BLaER1 treated with 17β-estradiol and CSF1 and Interleukin-3, amounts not matched to agents 10 nM and 100 nM (cell line): ENCODE results near the gene PLA2G4E.

Source experiments
- H3K27ac ChIP-seq, 11 experiments: shearing (Covaris generic); formaldehyde crosslinking; 2 replicates each; pipeline ENCODE4 v1.8.1; 2022
- H3K27me3 ChIP-seq, 11 experiments: shearing (Covaris generic); formaldehyde crosslinking; 2 replicates each; pipeline ENCODE4 v1.8.1; 2022
- H3K36me3 ChIP-seq, 11 experiments: shearing (Covaris generic); formaldehyde crosslinking; 2 replicates each; pipeline ENCODE4 v1.8.1; 2022
- H3K4me1 ChIP-seq, 10 experiments: shearing (Covaris generic); formaldehyde crosslinking; 2 replicates each; pipeline ENCODE4 v1.8.1; 2022
- H3K4me2 ChIP-seq, 11 experiments: shearing (Covaris generic); formaldehyde crosslinking; 2 replicates each; pipeline ENCODE4 v1.8.1; 2022
- H3K4me3 ChIP-seq, 10 experiments: shearing (Covaris generic); formaldehyde crosslinking; 2 replicates each; pipeline ENCODE4 v1.8.1; 2022
- H3K9ac ChIP-seq, 11 experiments: shearing (Covaris generic); formaldehyde crosslinking; 2 replicates each; pipeline ENCODE4 v1.8.1; 2022
- H3K9me3 ChIP-seq, 11 experiments: shearing (Covaris generic); formaldehyde crosslinking; replicated peaks in 1 of 11; 2 replicates each; pipeline ENCODE4 v1.8.1; 2022
- H4K20me1 ChIP-seq, 11 experiments: shearing (Covaris generic); formaldehyde crosslinking; 2 replicates each; pipeline ENCODE4 v1.8.1; 2022
- Cebpa-rat ChIP-seq, 11 experiments: shearing (Covaris generic); IDR thresholded peaks; 2 replicates each; pipeline ENCODE4 v1.8.1; 2022

PLA2G4E gene

DNA sequence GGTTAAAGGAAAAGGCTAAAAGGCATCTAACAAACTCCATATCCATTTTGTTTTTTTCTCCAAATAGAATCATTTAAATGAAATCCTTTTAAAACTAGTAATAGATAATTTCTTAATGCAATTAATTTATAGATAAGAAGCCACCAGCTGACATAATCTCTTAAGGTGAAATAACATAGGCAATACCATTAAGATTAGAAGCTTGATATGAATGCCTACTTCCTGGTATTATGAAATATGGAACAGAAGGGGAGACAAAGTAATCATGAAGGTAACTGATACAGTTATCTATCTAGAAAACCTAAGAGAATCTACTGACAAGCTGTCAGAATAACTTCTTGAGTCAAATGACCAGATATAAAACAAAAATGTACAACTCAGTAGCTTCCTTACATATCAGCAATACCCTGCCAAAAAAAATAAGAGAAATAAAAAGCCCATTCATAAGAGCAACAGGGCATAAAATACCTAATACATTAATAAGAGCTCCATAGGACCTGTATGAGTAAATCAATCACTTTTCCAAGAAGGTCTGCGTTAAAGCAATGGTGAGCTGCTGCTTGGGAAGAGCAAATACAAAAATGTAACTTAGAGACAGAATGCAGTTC is 59.1 kb downstream of the PLA2G4E start:
- H3K36me3 ChIP-seq: peaks cover 0 to 30% (median 5%) of the 10 kb centered on the region in 11 experiments; a peak in 10 of 22 replicates
- no peak overlapping the region for H3K27ac ChIP-seq
- H3K4me3 ChIP-seq: no peak overlapping the region
- peaks cover 32 to 51% (median 35%) of the 10 kb centered on the region in 10 experiments for H3K4me1 ChIP-seq
- no peaks in the 10 kb centered on the region for H3K27me3 ChIP-seq
- no peak for TF ChIP-seq Cebpa-rat (IDR thresholded peaks at IDR 0.05)
- H3K4me2 ChIP-seq: no peak overlapping the region
- peaks cover 0 to 20% (median 10%) of the 10 kb centered on the region in 11 experiments; a peak in 18 of 22 replicates for H3K9me3 ChIP-seq
- H4K20me1 ChIP-seq: peaks cover 4 to 46% (median 16%) of the 10 kb centered on the region in 11 experiments; a peak in 15 of 22 replicates
- H3K9ac ChIP-seq: no peak overlapping the region

DNA sequence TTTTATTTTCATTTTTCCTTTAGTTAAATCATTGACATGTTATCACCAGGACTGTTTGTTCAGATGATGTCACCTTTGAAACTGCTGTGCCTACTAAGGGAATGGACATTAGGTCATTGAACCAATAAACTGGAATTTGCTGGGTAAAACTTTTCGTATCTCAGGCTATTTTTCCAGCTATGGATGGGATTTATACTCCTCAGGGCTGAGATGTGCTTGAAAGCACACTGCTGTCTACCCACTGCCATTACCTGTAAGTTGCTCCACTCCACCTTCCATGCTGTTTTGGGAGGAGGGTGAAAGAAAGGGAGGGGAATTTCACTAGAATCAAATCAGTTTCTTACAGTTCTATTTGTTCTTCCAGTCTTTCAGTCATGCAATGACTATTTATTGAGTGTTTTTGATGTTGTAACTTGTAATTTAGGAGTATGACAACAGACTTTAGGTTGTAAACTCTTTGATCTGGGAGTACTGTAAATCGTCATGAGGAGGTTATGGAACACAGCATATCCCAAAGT is 59.8 kb downstream of the PLA2G4E start:
- H3K36me3 ChIP-seq: peaks cover 0 to 34% (median 5%) of the 10 kb centered on the region in 11 experiments; a peak in 10 of 22 replicates
- H3K4me3 ChIP-seq: no peak overlapping the region
- H3K27me3 ChIP-seq: no peaks in the 10 kb centered on the region
- H4K20me1 ChIP-seq: peaks cover 4 to 52% (median 19%) of the 10 kb centered on the region in 11 experiments; a peak in 15 of 22 replicates
- no peak overlapping the region for H3K9ac ChIP-seq
- H3K27ac ChIP-seq: no peak overlapping the region
- peaks cover 0 to 20% (median 10%) of the 10 kb centered on the region in 11 experiments; a peak in 18 of 22 replicates for H3K9me3 ChIP-seq
- TF ChIP-seq Cebpa-rat (IDR thresholded peaks at IDR 0.05): no peak
- peaks cover 26 to 45% (median 30%) of the 10 kb centered on the region in 10 experiments for H3K4me1 ChIP-seq
- no peak overlapping the region for H3K4me2 ChIP-seq

DNA sequence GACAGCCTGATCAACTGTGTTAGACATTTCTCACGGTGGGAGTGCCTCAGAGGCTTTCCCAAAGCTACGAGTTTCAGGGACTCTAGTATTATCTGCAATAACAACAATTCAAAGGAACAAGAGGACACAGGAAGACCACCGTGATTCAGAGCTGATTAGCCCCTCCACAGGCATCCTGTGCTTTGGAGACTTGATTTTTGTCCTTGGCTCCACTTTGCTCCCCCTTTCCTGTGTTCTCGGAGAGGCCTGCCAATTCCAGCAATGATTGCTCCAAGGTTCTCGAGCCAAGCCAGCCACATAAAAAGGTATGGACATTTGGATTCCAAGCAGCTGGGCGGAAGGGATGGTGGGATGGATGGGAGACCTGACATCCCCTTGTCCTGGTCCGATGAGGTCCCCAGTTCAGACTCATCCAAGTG is 62.8 kb downstream of the PLA2G4E start:
- H3K27ac ChIP-seq: no peak overlapping the region
- peaks cover 7 to 65% (median 17%) of the 10 kb centered on the region in 11 experiments; a peak in 21 of 22 replicates for H3K36me3 ChIP-seq
- H4K20me1 ChIP-seq: peaks cover 4 to 78% (median 41%) of the 10 kb centered on the region in 11 experiments; a peak in 15 of 22 replicates
- no peaks in the 10 kb centered on the region for H3K27me3 ChIP-seq
- H3K9ac ChIP-seq: peak overlapping the region in 1 of 11 experiments; percentile 47; a peak in 1 of 22 replicates
- H3K4me3 ChIP-seq: no peak overlapping the region
- TF ChIP-seq Cebpa-rat (IDR thresholded peaks at IDR 0.05): no peak
- H3K9me3 ChIP-seq: peaks cover 0 to 18% (median 10%) of the 10 kb centered on the region in 11 experiments; a peak in 18 of 22 replicates
- H3K4me1 ChIP-seq: peaks cover 14 to 19% (median 17%) of the 10 kb centered on the region in 10 experiments
- H3K4me2 ChIP-seq: peak overlapping the region; percentile 39 to 74 (median 57); a peak in 18 of 22 replicates

DNA sequence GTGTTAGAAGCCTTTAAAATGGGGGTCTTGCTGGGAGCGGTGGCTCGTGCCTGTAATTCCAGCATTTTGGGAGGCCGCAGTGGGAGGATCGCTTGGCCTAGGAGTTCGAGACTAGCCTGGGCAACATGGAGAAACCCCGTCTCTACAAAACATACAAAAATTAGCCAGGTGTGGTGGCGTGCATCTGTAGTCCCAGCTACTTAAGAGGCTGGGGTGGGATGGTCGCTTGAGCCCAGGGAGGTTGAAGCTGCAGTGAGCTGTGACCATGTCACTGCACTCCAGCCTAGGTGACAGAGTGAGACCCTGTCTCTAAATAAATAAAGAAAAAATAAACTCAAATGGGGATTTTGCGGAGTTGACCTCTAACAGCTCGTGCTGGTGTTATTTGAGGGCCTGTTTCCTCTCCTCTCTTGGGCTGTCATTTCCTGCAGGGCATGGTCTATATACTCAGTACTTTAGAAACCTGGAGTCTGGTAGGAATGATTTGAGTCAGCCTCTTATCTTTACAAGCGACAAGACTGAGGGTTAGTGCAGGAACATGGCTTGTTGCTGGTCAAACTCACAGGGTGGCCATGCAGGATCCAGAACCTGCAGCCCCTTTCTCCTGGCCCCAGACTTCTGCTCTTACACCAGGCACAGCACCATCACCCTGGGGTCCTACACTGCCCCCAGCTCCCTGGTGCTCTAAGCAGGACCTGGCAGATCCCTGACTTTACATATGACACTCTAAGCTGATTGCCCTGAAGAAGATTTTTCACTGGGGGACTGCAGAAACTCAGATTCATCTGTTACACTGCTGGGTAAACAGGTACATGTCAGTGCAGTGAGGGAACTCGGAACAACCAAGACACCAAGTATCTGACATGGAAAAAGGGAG is 63.6 kb downstream of the PLA2G4E start:
- Histone ChIP-seq H3K36me3 (peaks cover 9 to 68% (median 21%) of the 10 kb centered on the region in 11 experiments; a peak in 21 of 22 replicates), H3K9me3 (peaks cover 0 to 11% (median 5%) of the 10 kb centered on the region in 11 experiments; a peak in 18 of 22 replicates), H3K4me2 (peak overlapping the region; percentile 39 to 74 (median 57)), H3K9ac (peak overlapping the region in 3 of 11 experiments; percentile 23 to 47 (median 41); a peak in 3 of 22 replicates), H4K20me1 (peaks cover 4 to 81% (median 41%) of the 10 kb centered on the region in 11 experiments; a peak in 15 of 22 replicates), H3K4me1 (peaks cover 16 to 25% (median 20%) of the 10 kb centered on the region in 10 experiments), H3K27me3 (no peaks in the 10 kb centered on the region), H3K27ac (no peak overlapping the region), H3K4me3 (no peak overlapping the region)
- no peak for TF ChIP-seq Cebpa-rat (IDR thresholded peaks at IDR 0.05)

DNA sequence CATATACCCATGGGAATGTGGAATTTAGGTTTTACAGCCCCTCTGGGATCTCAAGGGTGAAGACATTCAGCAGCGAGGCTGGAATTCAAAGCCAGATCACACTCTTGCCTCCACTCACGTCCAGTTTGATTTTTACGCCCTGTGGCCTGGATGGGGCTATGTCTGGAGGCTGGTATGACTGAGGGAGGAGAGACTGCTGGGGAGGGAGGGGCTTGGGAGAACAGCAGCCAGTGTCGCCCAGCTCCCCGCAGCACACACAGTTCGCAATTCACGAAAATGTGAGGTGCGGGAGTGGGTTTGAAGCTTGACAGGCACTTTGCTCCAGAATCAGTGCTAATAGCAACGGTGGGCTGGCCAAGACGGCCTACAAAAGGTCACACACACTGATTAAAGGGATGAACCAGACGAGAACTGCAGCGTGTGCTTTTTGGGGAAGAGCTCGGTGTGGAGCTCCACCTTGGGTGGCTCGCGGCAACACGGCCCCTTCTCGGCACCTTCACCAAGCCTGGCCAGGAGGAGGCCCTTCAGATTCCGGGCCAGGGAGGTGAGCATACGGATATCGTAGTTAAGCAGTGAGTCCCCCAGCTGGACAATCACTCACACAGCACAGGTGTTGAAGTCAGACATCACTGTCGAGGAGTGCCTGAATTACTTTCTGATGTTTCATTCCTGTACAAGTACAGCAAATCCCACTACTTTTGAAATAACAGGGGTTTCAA is 64.9 kb downstream of the PLA2G4E start:
- Histone ChIP-seq H3K27me3 (no peaks in the 10 kb centered on the region), H3K4me2 (no peak overlapping the region), H3K27ac (no peak overlapping the region), H3K4me3 (no peak overlapping the region), H3K9me3 (peaks cover 0 to under 1% (median 0%) of the 10 kb centered on the region in 11 experiments; a peak in 2 of 22 replicates), H3K36me3 (peaks cover 13 to 76% (median 30%) of the 10 kb centered on the region in 11 experiments), H3K4me1 (peaks cover 27 to 35% (median 30%) of the 10 kb centered on the region in 10 experiments), H3K9ac (no peak overlapping the region), H4K20me1 (peaks cover 4 to 81% (median 42%) of the 10 kb centered on the region in 11 experiments; a peak in 16 of 22 replicates)
- TF ChIP-seq Cebpa-rat (IDR thresholded peaks at IDR 0.05): no peak

DNA sequence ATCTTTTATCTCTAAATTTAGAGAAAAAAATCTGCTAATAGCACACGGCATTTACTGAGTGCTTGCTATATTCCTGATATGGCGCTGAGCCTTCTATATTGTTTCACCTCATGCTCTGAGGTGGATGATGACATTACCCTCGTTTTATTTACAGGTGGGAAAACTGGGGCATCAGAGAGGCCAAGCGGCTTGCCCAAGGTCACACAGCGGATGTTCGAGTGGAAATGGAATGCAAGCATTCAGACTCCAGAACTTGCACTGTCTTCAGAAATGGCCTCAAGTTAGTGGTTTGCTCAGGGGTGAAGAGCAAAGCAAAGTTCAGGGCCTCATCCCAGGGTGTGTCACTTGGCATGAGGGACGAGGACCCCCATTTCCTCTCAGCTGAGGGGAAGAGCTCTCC is 65.7 kb downstream of the PLA2G4E start:
- H3K4me2 ChIP-seq: no peak overlapping the region
- no peak for TF ChIP-seq Cebpa-rat (IDR thresholded peaks at IDR 0.05)
- peaks cover 4 to 88% (median 42%) of the 10 kb centered on the region in 11 experiments; a peak in 16 of 22 replicates for H4K20me1 ChIP-seq
- H3K27ac ChIP-seq: no peak overlapping the region
- H3K4me3 ChIP-seq: no peak overlapping the region
- no peak overlapping the region for H3K9ac ChIP-seq
- peaks cover 15 to 85% (median 39%) of the 10 kb centered on the region in 11 experiments for H3K36me3 ChIP-seq
- no peaks in the 10 kb centered on the region for H3K9me3 ChIP-seq
- H3K27me3 ChIP-seq: no peaks in the 10 kb centered on the region
- peaks cover 27 to 41% (median 32%) of the 10 kb centered on the region in 10 experiments for H3K4me1 ChIP-seq

DNA sequence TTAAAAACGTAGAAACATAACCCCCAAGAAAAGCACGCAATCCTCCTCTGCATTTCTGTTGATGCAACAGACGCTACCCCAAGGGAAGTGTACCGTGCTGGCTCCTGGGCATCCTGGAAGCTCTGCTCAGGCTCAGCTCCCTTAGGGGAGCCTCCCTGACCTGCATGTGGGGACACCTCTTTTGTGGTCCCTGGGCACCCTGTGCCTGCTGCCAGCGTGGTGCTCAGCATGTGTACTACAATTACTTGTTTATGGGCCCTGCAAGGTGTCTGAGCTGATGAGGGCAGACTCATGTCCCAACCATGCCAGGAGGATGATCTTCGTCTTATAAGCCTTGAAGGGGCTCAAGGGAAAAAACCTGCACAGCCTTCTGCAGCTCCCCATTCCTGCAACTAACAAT is 66.8 kb downstream of the PLA2G4E start:
- H3K4me1 ChIP-seq: peaks cover 27 to 52% (median 38%) of the 10 kb centered on the region in 10 experiments
- H3K27ac ChIP-seq: no peak overlapping the region
- H4K20me1 ChIP-seq: peaks cover 4 to 89% (median 42%) of the 10 kb centered on the region in 11 experiments; a peak in 16 of 22 replicates
- no peaks in the 10 kb centered on the region for H3K9me3 ChIP-seq
- H3K36me3 ChIP-seq: peaks cover 18 to 84% (median 40%) of the 10 kb centered on the region in 11 experiments
- H3K4me3 ChIP-seq: no peak overlapping the region
- no peak overlapping the region for H3K4me2 ChIP-seq
- TF ChIP-seq Cebpa-rat (IDR thresholded peaks at IDR 0.05): no peak
- no peaks in the 10 kb centered on the region for H3K27me3 ChIP-seq
- H3K9ac ChIP-seq: no peak overlapping the region

DNA sequence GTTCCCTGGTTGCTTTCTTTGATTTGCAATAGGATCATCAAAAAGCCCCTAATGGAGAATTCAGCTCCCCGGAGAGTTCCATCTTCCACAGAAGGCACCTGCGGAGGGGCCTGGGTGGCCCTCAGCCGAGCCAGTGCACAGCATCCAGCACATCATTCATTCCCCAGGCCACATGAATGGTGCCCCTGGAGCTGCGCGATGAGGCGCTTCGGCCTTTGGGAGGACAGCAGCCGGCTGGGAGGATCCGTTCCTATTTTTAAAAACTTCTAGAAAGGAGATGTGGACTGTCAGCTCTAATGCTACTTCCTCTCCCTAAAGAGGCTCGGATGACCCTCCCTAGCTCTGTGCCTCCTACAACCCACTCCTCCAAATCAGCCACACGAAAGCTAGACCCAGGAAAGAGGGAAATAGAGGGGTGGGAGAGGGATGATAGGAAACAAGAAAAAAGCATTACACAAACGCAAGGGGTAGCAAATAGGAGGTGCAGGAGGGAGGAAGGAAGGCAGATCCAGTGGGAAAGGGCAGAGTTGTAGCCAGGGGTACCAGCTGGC is 68.8 kb downstream of the PLA2G4E start:
- peaks cover 3 to 92% (median 32%) of the 10 kb centered on the region in 11 experiments; a peak in 15 of 22 replicates for H4K20me1 ChIP-seq
- H3K27me3 ChIP-seq: no peaks in the 10 kb centered on the region
- H3K9me3 ChIP-seq: no peaks in the 10 kb centered on the region
- H3K9ac ChIP-seq: no peak overlapping the region; a peak in 1 of 22 replicates
- peak overlapping the region; percentile 27 to 73 (median 49) for H3K4me2 ChIP-seq
- H3K4me3 ChIP-seq: no peak overlapping the region
- H3K4me1 ChIP-seq: peaks cover 26 to 43% (median 33%) of the 10 kb centered on the region in 10 experiments
- no peak for TF ChIP-seq Cebpa-rat (IDR thresholded peaks at IDR 0.05)
- peaks cover 18 to 86% (median 41%) of the 10 kb centered on the region in 11 experiments for H3K36me3 ChIP-seq
- H3K27ac ChIP-seq: no peak overlapping the region
